ENCODE measurements around the gene FNDC5. TPM values are rescaled to one million over a fixed set of nuclear protein-coding genes. Genes with fewer than 3 reads are reported as not detected.

The FNDC5 gene
- total and polyA plus RNA-seq, 2 donors from 2014 or later, result 0.35 to 4.2 TPM

DNA sequence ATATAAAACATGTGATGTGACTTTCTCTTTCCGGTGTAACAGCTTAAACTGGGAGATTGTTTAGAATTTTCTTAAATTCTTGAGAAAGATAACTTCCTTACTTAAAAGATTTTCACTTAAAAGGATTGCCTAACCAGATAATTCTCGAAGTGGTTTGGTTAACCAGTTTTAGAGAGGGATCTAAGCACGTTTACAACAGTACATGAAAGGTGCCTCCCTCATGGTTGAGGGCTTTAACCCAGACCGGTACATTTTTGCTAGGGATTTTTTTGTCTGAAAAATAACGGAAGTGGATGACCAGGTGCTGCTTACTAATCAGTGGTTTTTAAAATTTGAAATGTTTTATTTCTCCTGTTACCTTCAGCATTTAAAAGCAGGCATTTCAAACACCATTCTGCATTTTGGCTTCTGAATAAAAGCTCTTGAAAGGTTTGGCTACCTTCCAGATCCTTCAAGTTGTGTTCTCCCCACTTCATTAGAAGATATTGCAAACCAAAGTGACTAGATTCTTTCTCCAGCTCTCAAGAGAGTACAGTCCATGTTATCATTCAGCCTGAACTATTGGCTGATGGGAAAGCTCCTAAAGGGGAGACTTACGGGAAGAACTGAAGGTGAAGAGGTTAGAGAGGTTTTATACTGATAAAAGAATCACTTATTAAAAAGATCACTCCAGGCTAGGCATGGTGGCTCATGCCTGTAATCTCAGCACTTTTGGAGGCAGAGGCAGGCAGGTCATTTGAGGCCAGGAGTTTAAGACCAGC is 40.4 kb downstream of the FNDC5 start:
- DNase-seq (no peak), FAIRE-seq (no peak)
- Histone ChIP-seq H3K27ac (ENCODE audit: low read depth in 2 of 2, low read length in 2 of 2) (no peak overlapping the region), H3K36me3 (ENCODE audit: control insufficient read depth in 2 of 3, insufficient read depth in 3 of 3, low read length in 3 of 3) (peaks cover 17 to 63% (median 29%) of the 10 kb centered on the region in 3 donors), H3K4me3 (ENCODE audit: low read length in 3 of 3) (no peak overlapping the region), H3K9ac (ENCODE audit: low read length in 3 of 3) (no peak overlapping the region), H3K27me3 (ENCODE audit: control insufficient read depth, insufficient read depth, low read length) (no peaks in the 10 kb centered on the region), H3K9me3 (ENCODE audit: control insufficient read depth in 2 of 3, insufficient read depth in 1 of 3, low read length in 3 of 3) (no peaks in the 10 kb centered on the region), H3K4me1 (ENCODE audit: control insufficient read depth in 2 of 3, insufficient read depth in 2 of 3, low read depth in 1 of 3, low read length in 3 of 3) (no peaks in the 10 kb centered on the region)
- intact Hi-C loops (cut with DNase I), result no loop called here
- no peak for TF ChIP-seq CTCF (IDR thresholded peaks at IDR 0.05; ENCODE audit: borderline replicate concordance, extremely low read depth, insufficient read depth)

DNA sequence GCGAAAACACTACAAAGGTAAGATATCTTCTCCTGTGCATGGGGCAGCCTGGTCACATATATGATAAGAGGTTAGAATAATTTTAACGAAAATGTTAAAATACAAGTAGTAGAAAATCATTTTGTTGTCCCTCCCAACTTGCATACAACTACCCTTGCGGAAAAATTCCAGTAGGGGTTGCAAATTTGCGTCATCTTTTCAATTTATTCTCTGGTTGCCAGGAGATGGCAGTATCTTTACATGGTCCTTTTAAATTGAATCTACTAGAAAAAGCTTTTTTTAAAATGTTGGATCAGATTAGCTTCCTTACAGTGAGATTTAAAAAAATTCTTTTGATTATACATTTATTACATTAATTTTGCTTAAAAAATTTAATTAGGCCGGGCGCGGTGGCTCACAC is 42.4 kb downstream of the FNDC5 start:
- no peak overlapping the region for H3K27ac ChIP-seq (ENCODE audit: low read depth in 2 of 2, low read length in 2 of 2)
- FAIRE-seq, result no peak
- H3K36me3 ChIP-seq (ENCODE audit: control insufficient read depth in 2 of 3, insufficient read depth in 3 of 3, low read length in 3 of 3), result peaks cover 14 to 57% (median 29%) of the 10 kb centered on the region in 3 donors
- no peak overlapping the region for H3K9ac ChIP-seq (ENCODE audit: low read length in 3 of 3)
- no peaks in the 10 kb centered on the region for H3K27me3 ChIP-seq (ENCODE audit: control insufficient read depth, insufficient read depth, low read length)
- intact Hi-C loops (cut with DNase I), result no loop called here
- peak in 2 of 5 donors; percentile 20 to 73 for DNase-seq
- H3K4me3 ChIP-seq (ENCODE audit: low read length in 3 of 3), result no peak overlapping the region
- no peaks in the 10 kb centered on the region for H3K4me1 ChIP-seq (ENCODE audit: control insufficient read depth in 2 of 3, insufficient read depth in 2 of 3, low read depth in 1 of 3, low read length in 3 of 3)
- no peaks in the 10 kb centered on the region for H3K9me3 ChIP-seq (ENCODE audit: control insufficient read depth in 2 of 3, insufficient read depth in 1 of 3, low read length in 3 of 3)
- TF ChIP-seq CTCF (IDR thresholded peaks at IDR 0.05; ENCODE audit: borderline replicate concordance, extremely low read depth, insufficient read depth), result no peak

DNA sequence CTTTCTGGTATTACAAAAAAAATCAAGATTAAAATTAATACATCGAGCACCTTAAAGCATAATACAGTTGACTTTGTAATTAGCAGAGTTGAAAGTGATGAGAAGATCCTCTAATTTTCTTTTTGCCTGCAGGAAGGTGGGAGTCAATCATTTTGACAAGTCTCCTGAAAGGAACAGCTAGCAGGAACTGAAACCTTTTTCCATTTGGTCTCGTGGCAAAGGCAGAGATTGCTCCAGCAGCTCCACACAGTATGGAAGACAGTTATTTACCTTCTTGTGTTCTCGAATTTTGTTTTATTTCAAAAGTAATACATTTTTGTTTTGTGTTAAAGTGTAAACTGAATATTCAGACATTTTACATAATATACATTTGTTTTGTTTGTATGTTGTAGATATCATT is 45.5 kb downstream of the FNDC5 start:
- Histone ChIP-seq H3K4me3 (ENCODE audit: low read length in 3 of 3) (no peak overlapping the region), H3K27me3 (ENCODE audit: control insufficient read depth, insufficient read depth, low read length) (no peaks in the 10 kb centered on the region), H3K9ac (ENCODE audit: low read length in 3 of 3) (no peak overlapping the region), H3K9me3 (ENCODE audit: control insufficient read depth in 2 of 3, insufficient read depth in 1 of 3, low read length in 3 of 3) (no peaks in the 10 kb centered on the region), H3K4me1 (ENCODE audit: control insufficient read depth in 2 of 3, insufficient read depth in 2 of 3, low read depth in 1 of 3, low read length in 3 of 3) (no peaks in the 10 kb centered on the region), H3K36me3 (ENCODE audit: control insufficient read depth in 2 of 3, insufficient read depth in 3 of 3, low read length in 3 of 3) (peaks cover 9 to 32% (median 17%) of the 10 kb centered on the region in 3 donors), H3K27ac (ENCODE audit: low read depth in 2 of 2, low read length in 2 of 2) (no peak overlapping the region)
- FAIRE-seq (no peak), DNase-seq (no peak)
- intact Hi-C loops (cut with DNase I), result no loop called here
- no peak for TF ChIP-seq CTCF (IDR thresholded peaks at IDR 0.05; ENCODE audit: borderline replicate concordance, extremely low read depth, insufficient read depth)
